ENCODE results near the gene PDZD2.

GRCh38 chr5:32110111-32110696 lies 471.3 kb downstream of the PDZD2 start:
- TF ChIP-seq CTCF (IDR thresholded peaks at IDR 0.05): no peak
- no peak for TF ChIP-seq POLR2A (IDR thresholded peaks at IDR 0.05)

Data from heart left ventricle (tissue), 13 donors.